ENCODE data around the gene CRTC1. TPM values are rescaled to one million over a fixed set of nuclear protein-coding genes. Genes with fewer than 3 reads are reported as not detected.

The CRTC1 gene
- total RNA-seq, 1 experiment from 2014 or later = 19.0 TPM

DNA sequence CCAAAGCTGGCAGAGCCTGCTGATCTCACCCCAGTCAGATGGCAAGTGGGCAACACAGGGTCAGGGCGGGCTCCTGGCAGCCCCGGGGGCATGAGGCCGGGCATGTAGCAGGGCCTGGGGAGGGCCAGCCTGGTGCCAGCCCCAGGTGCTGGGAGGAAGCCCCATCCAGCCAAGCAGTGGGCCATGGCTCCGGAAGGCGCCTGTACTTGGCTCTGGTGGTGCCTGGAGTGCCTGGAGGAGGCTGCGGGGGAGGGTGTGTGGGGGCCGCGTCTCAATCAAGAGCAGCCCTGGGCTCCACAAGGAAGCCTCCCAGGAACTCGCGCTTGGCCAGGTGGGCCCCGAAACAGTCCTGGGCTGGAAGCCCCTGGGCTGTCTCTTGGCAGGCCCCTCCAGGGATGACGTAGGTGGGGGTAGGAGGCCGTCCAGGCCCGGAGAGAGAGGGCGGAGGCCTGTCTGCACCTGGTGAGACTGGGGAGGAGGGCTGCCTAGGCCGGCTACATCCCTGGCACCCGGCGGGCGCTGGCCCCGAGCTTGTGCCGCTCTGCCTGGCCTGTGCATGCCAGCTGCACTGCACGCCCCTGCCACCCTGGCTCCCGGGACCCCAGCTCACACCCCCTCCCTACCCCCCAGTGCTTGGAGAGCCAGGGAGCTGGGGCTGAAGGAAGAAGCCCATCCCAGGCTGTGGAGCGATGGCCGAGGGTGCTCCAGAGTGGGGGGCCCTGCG is 61.7 kb downstream of the CRTC1 start:
- H3K27ac ChIP-seq (ENCODE audit: insufficient read length, low read depth, low read length) = no peak overlapping the region
- no peaks in the 10 kb centered on the region; the same call in 1 of the 2 replicates for H3K27me3 Mint-ChIP-seq (ENCODE audit: low read depth)
- TF ChIP-seq, protein P1, sequence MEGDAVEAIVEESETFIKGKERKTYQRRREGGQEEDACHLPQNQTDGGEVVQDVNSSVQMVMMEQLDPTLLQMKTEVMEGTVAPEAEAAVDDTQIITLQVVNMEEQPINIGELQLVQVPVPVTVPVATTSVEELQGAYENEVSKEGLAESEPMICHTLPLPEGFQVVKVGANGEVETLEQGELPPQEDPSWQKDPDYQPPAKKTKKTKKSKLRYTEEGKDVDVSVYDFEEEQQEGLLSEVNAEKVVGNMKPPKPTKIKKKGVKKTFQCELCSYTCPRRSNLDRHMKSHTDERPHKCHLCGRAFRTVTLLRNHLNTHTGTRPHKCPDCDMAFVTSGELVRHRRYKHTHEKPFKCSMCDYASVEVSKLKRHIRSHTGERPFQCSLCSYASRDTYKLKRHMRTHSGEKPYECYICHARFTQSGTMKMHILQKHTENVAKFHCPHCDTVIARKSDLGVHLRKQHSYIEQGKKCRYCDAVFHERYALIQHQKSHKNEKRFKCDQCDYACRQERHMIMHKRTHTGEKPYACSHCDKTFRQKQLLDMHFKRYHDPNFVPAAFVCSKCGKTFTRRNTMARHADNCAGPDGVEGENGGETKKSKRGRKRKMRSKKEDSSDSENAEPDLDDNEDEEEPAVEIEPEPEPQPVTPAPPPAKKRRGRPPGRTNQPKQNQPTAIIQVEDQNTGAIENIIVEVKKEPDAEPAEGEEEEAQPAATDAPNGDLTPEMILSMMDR (conservative IDR thresholded peaks at IDR 0.05) = no peak
- H3T11ph ChIP-seq (ENCODE audit: low read length) = no peak overlapping the region
- H4K91ac ChIP-seq (ENCODE audit: insufficient read length, low read depth, low read length) = no peak overlapping the region
- no peak overlapping the region for H2BK5ac ChIP-seq (ENCODE audit: insufficient read length, low read length)
- H3K79me2 ChIP-seq (ENCODE audit: insufficient read depth, low read length) = no peaks in the 10 kb centered on the region
- H2BK12ac ChIP-seq (ENCODE audit: insufficient read length, low read depth, low read length) = no peak overlapping the region
- no peaks in the 10 kb centered on the region for H3K79me1 ChIP-seq (ENCODE audit: insufficient read depth, low read depth, low read length, poor library complexity, severe bottlenecking)
- no CpG with 5 or more reads among the region's 26 CpGs for WGBS (ENCODE audit: extremely low coverage, insufficient read length, low lambda C conversion rate)
- no peak overlapping the region for H4K5ac ChIP-seq (ENCODE audit: insufficient read length, low read depth, low read length)
- H3K4ac ChIP-seq (ENCODE audit: low read depth, low read length) = no peak overlapping the region
- H2AK5ac ChIP-seq (ENCODE audit: insufficient read length, low read length) = no peak overlapping the region
- peaks cover 8 to 16% of the 10 kb centered on the region in 2 experiments for H3K4me1 Mint-ChIP-seq
- H4K20me1 ChIP-seq (ENCODE audit: control insufficient read depth, insufficient read depth, insufficient read length) = no peaks in the 10 kb centered on the region
- no peak overlapping the region for H3K4me2 ChIP-seq (ENCODE audit: insufficient read depth, insufficient read length, low read length)
- H3K56ac ChIP-seq (ENCODE audit: insufficient read length, low read depth, low read length) = no peak overlapping the region
- H3K27me3 ChIP-seq (ENCODE audit: insufficient read depth, low read length) = no peaks in the 10 kb centered on the region
- no peak overlapping the region for H4K8ac ChIP-seq (replicated peaks; ENCODE audit: insufficient read length, low read depth, low read length)
- H3K18ac ChIP-seq (ENCODE audit: insufficient read length, low read depth, low read length) = no peak overlapping the region
- no peak overlapping the region for H2BK15ac ChIP-seq (ENCODE audit: low read depth, low read length)
- H2BK20ac ChIP-seq (ENCODE audit: low read depth, low read length, poor library complexity, severe bottlenecking) = no peak overlapping the region
- H3K9ac ChIP-seq (ENCODE audit: extremely low read depth, insufficient read length, low read length) = no peak overlapping the region
- H3K4me3 Mint-ChIP-seq = no peak overlapping the region
- H3K27ac Mint-ChIP-seq = no peak overlapping the region
- H3K9me3 Mint-ChIP-seq = no peaks in the 10 kb centered on the region
- no peak overlapping the region for H3K23ac ChIP-seq (ENCODE audit: insufficient read length, low read depth, low read length)
- H2BK120ac ChIP-seq (ENCODE audit: low read depth, low read length, poor library complexity, severe bottlenecking) = no peak overlapping the region
- no peaks in the 10 kb centered on the region for H3K9me3 ChIP-seq (ENCODE audit: control insufficient read depth, low read depth, low read length)
- H3K14ac ChIP-seq (ENCODE audit: insufficient read depth, low read length) = no peak overlapping the region; the same call in 1 of the 2 replicates
- no peaks in the 10 kb centered on the region for H3K23me2 ChIP-seq (ENCODE audit: insufficient read length, low read depth, low read length, poor library complexity, severe bottlenecking)
- H3K36me3 Mint-ChIP-seq (ENCODE audit: insufficient read depth in 1 of 3, low read depth in 3 of 3) = peaks cover 0 to 4% (median 0%) of the 10 kb centered on the region in 3 experiments; a peak in 2 of 7 replicates
- H2AFZ ChIP-seq (ENCODE audit: low read length) = no peak overlapping the region
- no peaks in the 10 kb centered on the region for H3K4me1 ChIP-seq (ENCODE audit: insufficient read depth, low read length)
- peak; percentile 31 for DNase-seq

Data from H9 (cell line).